ENCODE measurements around the gene HOXA6. TPM values are rescaled to one million over a fixed set of nuclear protein-coding genes. Genes with fewer than 3 reads are reported as not detected.

The HOXA6 gene
- total RNA-seq, 2 experiments from 2014 or later, result not detected

DNA sequence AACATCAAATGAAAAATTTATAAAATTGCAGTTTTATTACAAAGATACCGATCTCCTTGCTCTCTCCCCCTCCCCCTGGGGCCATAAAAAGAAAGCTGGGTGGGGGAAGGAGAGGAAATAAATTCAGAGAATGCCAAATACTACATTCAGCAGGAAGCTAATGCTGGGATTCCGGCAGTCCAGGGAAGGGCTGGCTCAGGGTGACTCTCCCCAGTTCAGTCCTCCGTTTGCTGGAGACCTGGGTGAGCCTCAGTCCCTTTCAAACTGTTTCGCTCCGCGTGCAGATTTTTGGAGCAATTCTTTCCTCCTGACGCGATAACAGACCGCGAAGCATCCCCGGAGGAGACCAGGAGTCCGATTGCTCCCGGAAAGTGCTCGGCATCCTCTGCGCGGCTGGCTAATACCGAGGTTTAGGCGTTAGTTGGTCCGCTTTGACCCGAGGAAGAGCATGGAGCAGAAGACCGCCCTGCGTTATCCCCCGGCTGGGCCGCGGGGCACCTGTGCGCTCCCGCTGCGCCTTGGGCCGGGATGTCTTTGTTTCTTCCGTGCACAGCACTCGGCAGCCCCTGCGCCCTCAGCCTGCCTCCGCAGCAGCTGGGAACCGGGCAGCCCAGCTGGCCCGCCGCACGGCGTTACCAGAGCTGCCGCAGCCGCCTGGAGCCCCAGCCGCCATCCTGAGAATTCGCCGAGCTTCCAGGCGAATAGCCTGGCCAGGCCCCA, 41.2 kb downstream of the HOXA6 start:
- no peak overlapping the region for H3K4me3 Mint-ChIP-seq
- no peak for DNase-seq
- H3K4me1 Mint-ChIP-seq (ENCODE audit: low read depth), result peaks cover 14% of the 10 kb centered on the region
- no peak for TF ChIP-seq CTCF (IDR thresholded peaks at IDR 0.05)
- intact Hi-C loops (cut with micrococcal nuclease), result no loop called here
- peaks cover 30% of the 10 kb centered on the region for H3K27me3 Mint-ChIP-seq
- no peaks in the 10 kb centered on the region for H3K9me3 Mint-ChIP-seq
- ChIA-PET POLR2A (no interaction called here), CTCF (interaction anchor here (1.4 to 1.5 kb wide), 2 partner anchors 14 to 43 kb away, joined by 3 read pairs; no protein-coding TSS in a partner anchor)
- no peaks in the 10 kb centered on the region for H3K36me3 Mint-ChIP-seq (ENCODE audit: low read depth)
- no peak overlapping the region for H3K27ac Mint-ChIP-seq
- ATAC-seq, result no peak

DNA sequence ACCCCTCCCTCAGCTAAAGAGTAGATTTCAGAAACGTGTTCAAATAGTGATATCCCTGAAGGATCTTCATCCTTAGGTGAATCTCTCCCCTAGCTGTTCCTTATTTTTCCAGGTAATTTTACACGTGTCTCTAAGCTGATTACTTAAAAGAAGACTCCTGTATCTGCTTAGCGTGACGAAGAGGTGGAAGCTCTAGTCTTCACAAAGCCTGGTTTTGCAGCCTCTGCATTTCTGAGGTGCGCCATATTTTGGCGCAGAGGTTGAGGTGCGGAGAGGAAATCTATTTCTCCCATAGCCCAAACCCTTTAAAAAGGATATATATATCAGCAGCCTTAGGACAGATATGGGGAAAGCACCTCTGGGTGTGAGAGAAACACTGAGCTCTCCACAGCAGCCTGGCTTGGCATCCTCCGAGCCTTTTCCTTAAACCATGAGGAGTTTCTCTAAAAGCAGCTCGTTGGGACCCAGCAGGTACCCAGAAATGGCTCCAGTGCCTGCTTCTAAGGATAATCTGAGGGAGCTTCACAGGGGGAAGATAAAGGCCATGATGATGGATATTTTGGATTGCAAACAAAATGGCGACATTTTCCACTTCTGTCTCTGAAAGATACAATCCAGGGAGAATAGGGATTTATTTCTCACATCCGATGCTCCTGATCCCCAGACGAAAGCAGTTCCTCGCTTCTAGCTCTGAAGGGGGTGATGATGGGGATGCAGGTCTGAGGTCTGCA, 42.1 kb downstream of the HOXA6 start:
- peaks cover 14% of the 10 kb centered on the region for H3K4me1 Mint-ChIP-seq (ENCODE audit: low read depth)
- ATAC-seq (no peak), DNase-seq (no peak)
- H3K27me3 Mint-ChIP-seq, result peaks cover 39% of the 10 kb centered on the region
- CTCF ChIA-PET, result interaction anchor here (1.1 to 1.5 kb wide), 4 partner anchors 9 to 44 kb away, joined by 3 to 4 read pairs (median 3); partner anchors contain the start of gene HOXA1
- no peak overlapping the region for H3K27ac Mint-ChIP-seq
- H3K36me3 Mint-ChIP-seq (ENCODE audit: low read depth), result peaks cover 2% of the 10 kb centered on the region
- no peak for TF ChIP-seq CTCF (IDR thresholded peaks at IDR 0.05)
- POLR2A ChIA-PET, result interaction anchor here (1.0 kb wide), 1 partner anchor 9 kb away, joined by 3 read pairs; no protein-coding TSS in a partner anchor
- no peaks in the 10 kb centered on the region for H3K9me3 Mint-ChIP-seq
- H3K4me3 Mint-ChIP-seq, result no peak overlapping the region
- intact Hi-C loops (cut with micrococcal nuclease), result no loop called here

GRCh38 chr7:27104341-27105058, 43.1 kb downstream of the HOXA6 start:
- Mint-ChIP-seq H3K27me3 (peaks cover 45% of the 10 kb centered on the region), H3K4me1 (ENCODE audit: low read depth) (peaks cover 14% of the 10 kb centered on the region), H3K9me3 (no peaks in the 10 kb centered on the region), H3K4me3 (no peak overlapping the region), H3K27ac (no peak overlapping the region), H3K36me3 (ENCODE audit: low read depth) (peaks cover 4% of the 10 kb centered on the region)
- ATAC-seq (no peak), DNase-seq (no peak)
- TF ChIP-seq CTCF (IDR thresholded peaks at IDR 0.05), result no peak
- ChIA-PET POLR2A (interaction anchor here (1.0 kb wide), 1 partner anchor 8 kb away, joined by 3 read pairs; no protein-coding TSS in a partner anchor), CTCF (interaction anchor here (1.1 to 1.4 kb wide), 3 partner anchors 8 to 45 kb away, joined by 3 to 4 read pairs (median 3); partner anchors contain the start of gene HOXA1)
- intact Hi-C loops (cut with micrococcal nuclease), result no loop called here

DNA sequence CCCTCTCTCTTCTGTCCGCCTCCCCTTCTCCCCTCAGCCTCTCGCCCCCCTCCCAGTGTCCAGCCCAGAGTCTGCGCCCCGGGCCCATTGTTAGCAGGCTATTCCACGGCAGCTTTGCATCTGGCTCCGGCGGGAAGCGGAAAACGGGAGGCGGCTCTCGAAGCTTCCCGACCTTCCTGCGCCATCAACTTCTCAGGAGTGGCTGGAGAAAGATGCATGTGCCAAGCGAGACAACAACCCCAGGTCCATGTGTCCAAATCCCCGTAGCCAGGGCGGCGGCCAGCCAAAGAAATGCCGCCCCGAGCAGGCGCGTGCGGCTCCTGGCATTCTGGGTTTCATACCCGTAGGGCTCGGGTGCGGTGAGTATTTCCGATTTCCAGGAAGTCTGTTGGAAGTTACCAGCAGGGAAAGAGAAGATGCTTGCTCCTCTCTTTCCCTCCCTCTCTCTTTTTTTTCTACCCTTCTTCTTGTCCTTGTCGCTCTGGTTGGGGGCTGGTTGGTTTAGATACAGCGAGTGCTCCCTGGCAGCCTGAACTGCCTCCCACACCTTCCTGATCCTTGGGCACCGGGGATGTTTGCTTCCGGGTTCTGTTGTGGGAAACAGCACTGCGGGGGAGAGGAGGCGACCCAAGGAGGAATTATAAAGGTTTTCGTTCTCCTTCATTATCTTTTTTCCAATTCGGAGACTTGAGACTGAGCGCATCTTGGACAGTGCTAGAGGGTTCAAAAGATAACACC, 43.9 kb downstream of the HOXA6 start:
- TF ChIP-seq CTCF (IDR thresholded peaks at IDR 0.05), result no peak
- ATAC-seq, result no peak
- Mint-ChIP-seq H3K27ac (no peak overlapping the region), H3K4me3 (no peak overlapping the region), H3K4me1 (ENCODE audit: low read depth) (peaks cover 14% of the 10 kb centered on the region), H3K27me3 (peaks cover 49% of the 10 kb centered on the region), H3K36me3 (ENCODE audit: low read depth) (peaks cover 4% of the 10 kb centered on the region), H3K9me3 (no peaks in the 10 kb centered on the region)
- no peak for DNase-seq
- intact Hi-C loops (cut with micrococcal nuclease), result no loop called here
- CTCF ChIA-PET, result no interaction called here
- POLR2A ChIA-PET, result no interaction called here
